ENCODE measurements around the gene LMTK3.
A peak's percentile ranks its signal among the peaks of the same experiment; 100 is the strongest.
"Not testable (repeated sequence)": the region's sequence is repeated elsewhere in the genome, so short reads cannot be mapped to it uniquely, and the experiment has no call there.

LMTK3 gene

DNA sequence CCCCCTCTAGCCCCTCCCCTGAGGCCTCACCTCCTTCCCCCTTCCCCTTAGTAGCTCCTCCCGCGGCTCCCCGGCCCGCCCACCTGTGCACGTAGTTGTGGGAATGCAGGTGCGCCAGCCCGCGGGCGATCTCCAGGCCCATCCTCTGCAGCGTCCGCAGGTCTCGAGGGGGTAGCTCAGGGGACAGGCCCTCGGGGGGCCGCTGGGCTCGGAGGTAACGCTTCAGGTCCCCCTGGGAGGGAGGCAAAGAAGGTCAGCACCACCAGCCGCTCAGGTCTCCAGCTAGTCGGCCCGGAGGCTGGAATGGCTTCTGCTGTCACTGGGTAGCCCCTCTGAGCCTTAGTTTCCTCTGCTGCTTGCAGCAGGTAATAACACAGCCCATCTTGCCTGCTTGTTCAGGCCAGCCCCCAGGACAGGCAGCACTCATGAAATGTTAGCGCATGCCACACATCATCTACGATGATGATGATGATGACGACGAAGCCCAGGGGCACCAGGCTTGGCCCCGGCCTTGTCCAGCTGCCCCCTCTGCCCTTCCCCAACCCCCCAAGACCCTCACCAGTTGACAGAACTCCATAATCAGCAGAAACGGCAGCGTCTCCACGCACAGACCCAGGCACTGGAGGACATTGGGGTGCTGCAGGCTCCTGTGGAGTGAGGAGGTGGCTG lies 9.2 kb downstream of the LMTK3 start:
- no peak for DNase-seq

- peak; percentile 100 for DNase-seq
Measured at GRCh38 chr19:48501494-48502349, 9.9 kb downstream of the LMTK3 start.

GRCh38 chr19:48500830-48501493 lies 10.7 kb downstream of the LMTK3 start:
- DNase-seq, result peak; percentile 52

- DNase-seq, result no peak
Measured at GRCh38 chr19:48499316-48500090, 12.1 kb downstream of the LMTK3 start.

DNA sequence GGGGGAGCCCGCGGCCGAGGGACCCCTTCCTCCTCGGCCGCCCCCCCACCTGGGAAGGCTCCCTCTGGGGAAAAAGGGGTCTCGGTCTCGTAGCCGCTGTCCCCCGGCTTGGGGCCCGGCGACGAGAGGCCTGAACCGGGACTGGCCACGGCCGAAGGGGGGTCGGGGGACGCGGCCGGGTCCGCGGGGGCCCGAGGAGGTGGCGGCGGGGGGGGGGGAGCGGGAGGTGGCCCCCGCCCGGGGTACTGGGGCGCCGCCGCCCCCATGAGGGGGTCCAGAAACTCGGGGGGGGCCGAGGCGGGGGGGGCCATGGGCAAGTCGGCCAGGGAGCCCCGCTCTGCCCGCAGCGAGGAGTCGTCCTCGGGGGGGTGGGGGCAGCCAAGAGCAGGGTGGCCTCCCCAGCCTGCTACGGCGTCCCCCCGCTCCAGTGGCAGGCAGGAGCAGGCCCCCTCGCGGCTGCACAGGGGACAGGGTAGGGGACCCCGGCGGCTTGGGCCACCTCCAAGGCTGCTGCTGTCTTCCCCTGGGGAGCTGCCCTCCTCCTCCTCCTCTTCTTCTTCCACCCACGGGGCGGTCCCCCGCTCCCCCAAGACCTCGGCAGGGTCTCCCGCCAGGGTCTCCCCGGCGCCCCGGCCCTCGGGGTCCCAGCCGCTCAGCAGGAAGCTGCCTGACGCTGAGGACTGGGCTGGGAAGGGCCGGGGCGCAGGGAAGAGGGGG lies 12.9 kb downstream of the LMTK3 start:
- no peak for DNase-seq

- no peak for DNase-seq
Measured at GRCh38 chr19:48497728-48498594, 13.7 kb downstream of the LMTK3 start.

DNA sequence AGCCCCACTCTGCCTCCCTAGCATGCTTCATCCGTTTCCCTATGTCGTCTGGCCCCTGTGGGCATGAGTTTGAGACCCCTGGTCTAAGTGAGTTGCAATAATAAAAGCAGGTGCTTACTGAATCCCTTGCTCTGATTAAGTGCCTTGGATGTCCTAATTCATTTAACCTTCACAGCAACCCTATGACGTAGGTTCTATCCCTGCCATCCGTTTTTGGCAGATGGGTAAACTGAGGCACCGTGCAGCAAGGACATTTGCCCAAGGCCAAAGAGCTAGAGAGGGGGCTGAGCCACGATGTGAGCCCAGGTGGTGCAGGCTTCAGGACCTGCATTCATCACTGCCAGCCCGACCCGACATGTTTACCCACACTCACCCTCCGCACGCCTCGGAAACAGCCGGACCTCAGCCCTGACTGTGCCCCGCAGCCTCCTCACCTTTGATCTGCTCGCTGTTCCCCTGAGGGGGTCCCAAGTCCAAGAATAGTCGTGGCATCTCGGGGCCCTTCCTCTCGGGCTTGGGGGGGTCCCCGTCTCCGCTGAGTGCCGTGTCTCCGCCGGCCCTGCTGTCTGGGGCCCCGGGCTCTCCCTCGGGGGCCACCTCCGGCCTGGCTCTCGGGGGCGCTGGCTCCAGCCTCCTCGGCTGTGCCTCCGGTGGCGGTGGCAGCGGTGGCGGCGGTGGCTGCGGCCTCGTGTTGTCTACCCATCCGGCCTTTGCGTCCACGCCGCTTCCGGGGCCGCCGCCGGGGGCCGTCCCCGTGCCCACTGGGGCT lies 14.5 kb downstream of the LMTK3 start:
- DNase-seq, result no peak

DNA sequence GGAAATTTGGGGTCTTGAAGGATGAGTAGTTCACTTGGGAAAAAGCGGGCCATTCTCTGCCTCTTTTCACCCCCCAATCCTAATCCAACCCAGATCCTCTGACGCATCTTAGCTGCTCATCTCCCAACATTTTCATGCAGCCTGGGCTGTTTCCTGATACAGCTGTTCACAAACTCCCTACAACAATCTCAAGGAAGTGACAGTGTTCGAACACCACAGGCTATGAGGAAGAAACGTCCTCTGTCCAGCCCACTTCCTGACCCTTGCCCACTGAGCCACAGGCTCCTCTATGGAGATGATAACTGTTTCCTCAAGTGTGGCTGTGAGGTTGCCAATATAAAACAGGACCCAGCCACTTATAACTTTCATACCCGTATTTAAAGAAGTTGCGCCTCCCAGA lies 16.2 kb downstream of the LMTK3 start:
- no peak for DNase-seq

DNA sequence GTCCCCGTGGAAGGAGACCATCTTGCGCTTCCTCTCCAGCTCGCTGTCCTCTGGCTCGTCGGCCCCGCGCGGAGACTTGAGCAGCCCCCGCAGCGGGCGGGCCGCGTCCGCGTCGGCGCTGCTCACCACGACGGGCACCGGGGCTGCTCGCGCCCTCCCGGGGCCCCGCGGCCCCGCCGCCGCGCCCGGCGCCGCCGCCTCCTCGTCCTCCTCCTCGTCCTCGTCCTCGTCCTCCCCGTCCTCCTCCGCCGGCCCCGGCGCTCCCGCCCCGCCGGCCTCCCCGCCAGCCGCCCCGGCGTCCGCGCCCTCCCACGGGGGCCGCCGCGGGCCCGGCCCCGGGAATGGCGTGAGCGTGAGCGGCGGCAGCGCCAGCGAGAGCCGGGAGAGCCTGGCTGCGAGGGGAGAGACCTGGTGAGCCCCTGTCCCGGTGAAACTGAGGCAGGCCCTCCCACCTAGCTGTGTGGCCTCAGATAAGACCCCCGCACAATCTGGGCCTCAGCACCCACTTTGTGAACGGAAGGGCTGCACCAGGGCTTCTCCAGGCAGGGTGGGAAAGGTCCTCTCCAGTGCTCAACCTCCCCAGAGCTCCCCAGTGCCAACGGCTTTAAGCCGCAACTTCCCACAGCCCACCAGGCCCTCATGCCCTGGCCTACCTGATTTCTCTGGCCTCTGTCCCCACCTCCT lies 17.8 kb downstream of the LMTK3 start:
- no peak for DNase-seq

DNA sequence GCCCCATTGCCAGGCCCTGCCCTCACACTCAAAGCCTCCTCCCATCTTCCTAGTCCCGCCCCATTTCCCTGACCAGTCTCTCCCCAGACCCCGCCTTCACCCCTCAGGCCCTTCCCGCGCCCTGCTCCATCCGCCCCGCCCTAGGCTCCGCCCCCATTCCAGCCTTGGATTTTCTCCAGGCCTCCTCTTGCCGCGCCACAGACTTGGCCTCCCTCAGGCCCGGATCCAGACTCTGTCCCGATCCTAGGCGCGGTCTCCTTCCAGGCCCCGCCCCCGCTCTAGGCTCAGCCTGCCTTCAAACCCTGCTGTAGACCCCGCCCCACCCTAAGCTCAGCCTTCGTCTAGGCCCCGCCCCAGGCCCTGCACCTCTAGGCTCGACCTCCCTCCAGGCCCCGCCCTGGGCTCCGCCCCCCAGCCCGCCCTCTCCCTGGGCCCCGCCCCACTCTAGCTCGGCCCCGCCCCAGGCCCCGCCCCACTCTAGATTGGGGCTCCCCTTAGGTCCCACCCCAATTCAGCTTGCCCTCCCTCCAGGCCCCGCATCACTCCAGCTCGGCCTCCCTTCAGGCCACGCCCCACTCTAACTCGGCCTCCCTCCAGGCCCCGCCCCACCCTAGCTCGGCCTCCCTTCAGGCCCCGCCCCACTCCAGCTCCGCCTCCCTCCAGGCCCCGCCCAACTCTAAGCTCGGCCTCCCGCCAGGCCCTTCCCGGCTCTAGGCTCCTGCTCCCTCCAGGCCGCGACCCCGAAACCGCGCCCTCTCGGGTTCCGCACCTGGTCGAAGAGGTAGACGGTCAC lies 18.5 kb downstream of the LMTK3 start:
- DNase-seq, result peak; percentile 99

DNA sequence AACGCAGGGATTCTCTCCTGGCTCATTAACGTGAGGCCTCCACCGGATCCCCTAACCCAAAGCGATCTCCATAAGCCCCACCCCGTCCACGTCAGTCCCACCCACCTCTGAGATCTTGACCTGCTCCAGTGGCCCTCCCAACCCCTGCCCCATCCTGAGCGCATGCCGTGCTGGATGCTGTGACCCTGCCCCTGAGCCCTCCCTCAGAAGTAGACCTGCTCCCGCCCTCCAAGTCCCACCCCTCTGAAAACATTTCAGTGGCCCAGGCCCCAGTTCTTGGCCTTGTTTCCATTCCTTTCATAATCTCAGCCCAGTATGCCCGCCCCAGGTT lies 19.9 kb downstream of the LMTK3 start:
- DNase-seq, result peak; percentile 91

GRCh38 chr19:48490981-48491792 lies 20.4 kb downstream of the LMTK3 start:
- DNase-seq, result peak; percentile 85

GRCh38 chr19:48489608-48490216 lies 21.9 kb downstream of the LMTK3 start:
- DNase-seq, result peak; percentile 91

- not testable (repeated sequence) for DNase-seq
Measured at GRCh38 chr19:48488478-48488877, 23.2 kb downstream of the LMTK3 start.

DNA sequence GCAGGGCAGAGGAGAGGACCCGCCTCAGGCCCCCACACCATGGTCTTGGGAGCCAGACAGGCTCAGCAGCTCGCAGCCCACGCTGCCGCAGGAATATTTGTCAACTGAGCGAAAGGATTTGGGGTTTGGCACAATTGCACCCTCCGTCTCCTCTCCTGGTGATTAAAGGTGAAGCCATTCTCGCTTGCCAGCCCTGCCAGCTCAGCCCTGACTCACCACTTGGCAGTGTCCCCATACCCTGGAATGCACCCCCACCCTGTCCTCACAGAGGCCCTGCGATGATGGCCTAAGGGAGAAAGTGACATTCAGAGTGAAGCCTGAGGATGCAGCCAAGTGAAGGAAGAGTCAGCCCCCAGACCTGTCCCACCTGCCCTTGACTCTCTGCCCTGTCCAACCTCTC lies 23.7 kb downstream of the LMTK3 start:
- no peak for DNase-seq

DNA sequence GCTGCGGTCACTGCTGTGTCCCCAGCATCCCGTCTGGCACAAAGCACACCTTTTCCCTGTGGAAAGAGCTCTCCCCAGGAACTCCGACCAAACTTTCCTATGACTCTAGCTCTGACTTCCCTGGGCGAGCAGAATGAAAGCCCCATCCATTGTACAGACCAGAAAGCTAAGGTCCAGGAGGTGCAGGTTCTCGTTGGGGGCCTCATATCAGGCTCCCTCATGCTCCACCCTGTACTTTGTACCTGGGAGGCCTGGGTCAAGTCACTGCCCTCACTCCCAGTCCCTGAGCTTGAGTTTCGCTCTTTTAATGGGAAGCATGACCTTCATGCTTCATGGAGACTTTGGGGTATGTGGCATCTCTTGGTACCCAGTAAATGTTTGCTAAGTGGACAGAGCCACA lies 24.1 kb downstream of the LMTK3 start:
- no peak for DNase-seq

DNA sequence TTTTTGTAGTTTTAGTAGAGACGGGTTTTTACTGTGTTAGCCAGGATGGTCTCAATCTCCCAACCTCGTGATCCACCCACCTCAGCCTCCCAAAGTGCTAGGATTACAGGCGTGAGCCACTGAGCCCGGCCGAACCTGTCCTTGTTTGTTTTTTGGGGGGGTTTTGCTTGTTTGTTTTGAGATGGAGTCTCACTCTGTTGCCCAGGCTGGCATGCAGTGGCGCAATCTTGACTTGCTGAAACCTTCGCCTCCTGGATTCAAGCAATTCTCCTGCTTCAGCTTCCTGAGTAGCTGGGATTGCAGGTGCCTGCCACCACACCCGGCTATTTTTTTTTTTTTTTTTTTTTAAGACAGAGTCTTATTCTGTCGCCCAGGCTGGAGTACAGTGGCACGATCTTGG lies 24.9 kb downstream of the LMTK3 start:
- not testable (repeated sequence) for DNase-seq

All from islet precursor cell (in vitro differentiated cells).